ENCODE data around the gene TPI1. TPM values are rescaled to one million over a fixed set of nuclear protein-coding genes. Genes with fewer than 3 reads are reported as not detected.

The TPI1 gene
- total and polyA plus RNA-seq, 8 donors = 88.5 to 247 (median 128) TPM

DNA sequence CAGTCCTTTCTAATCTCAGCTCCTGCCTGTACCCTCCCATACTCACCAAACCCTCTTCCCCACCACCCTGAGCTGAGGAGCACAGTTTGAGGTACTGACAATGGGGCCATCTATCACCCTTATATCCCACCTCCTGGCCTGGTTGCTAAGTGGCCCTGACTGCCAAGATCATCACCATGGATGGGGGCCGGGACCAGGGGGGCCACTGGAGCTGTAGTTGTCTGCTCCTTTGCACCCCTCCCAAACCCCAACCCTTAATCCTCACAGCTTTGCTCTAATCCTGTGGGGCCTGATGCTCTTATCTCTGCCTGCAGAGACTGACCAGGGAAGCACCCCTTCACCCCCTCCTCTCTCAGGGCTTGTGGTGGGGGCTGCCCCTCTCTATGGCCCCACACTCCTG is 27.0 kb upstream of the TPI1 start:
- H3K9me3 ChIP-seq = no peaks in the 10 kb centered on the region
- no peak overlapping the region for H3K27ac ChIP-seq
- ATAC-seq = no peak
- 71 to 94% methylated on average over 1 of the region's 1 CpG for WGBS, 2 donors
- TF ChIP-seq, protein P1, sequence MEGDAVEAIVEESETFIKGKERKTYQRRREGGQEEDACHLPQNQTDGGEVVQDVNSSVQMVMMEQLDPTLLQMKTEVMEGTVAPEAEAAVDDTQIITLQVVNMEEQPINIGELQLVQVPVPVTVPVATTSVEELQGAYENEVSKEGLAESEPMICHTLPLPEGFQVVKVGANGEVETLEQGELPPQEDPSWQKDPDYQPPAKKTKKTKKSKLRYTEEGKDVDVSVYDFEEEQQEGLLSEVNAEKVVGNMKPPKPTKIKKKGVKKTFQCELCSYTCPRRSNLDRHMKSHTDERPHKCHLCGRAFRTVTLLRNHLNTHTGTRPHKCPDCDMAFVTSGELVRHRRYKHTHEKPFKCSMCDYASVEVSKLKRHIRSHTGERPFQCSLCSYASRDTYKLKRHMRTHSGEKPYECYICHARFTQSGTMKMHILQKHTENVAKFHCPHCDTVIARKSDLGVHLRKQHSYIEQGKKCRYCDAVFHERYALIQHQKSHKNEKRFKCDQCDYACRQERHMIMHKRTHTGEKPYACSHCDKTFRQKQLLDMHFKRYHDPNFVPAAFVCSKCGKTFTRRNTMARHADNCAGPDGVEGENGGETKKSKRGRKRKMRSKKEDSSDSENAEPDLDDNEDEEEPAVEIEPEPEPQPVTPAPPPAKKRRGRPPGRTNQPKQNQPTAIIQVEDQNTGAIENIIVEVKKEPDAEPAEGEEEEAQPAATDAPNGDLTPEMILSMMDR (IDR thresholded peaks at IDR 0.05) = no peak
- H3K27me3 ChIP-seq = no peaks in the 10 kb centered on the region
- intact Hi-C loops (cut with DNase I) = no loop called here
- H3K4me1 ChIP-seq = no peaks in the 10 kb centered on the region
- no peak overlapping the region for H3K4me3 ChIP-seq
- no peaks in the 10 kb centered on the region for H3K36me3 ChIP-seq
- FAIRE-seq = no peak
- DNase-seq = no peak

DNA sequence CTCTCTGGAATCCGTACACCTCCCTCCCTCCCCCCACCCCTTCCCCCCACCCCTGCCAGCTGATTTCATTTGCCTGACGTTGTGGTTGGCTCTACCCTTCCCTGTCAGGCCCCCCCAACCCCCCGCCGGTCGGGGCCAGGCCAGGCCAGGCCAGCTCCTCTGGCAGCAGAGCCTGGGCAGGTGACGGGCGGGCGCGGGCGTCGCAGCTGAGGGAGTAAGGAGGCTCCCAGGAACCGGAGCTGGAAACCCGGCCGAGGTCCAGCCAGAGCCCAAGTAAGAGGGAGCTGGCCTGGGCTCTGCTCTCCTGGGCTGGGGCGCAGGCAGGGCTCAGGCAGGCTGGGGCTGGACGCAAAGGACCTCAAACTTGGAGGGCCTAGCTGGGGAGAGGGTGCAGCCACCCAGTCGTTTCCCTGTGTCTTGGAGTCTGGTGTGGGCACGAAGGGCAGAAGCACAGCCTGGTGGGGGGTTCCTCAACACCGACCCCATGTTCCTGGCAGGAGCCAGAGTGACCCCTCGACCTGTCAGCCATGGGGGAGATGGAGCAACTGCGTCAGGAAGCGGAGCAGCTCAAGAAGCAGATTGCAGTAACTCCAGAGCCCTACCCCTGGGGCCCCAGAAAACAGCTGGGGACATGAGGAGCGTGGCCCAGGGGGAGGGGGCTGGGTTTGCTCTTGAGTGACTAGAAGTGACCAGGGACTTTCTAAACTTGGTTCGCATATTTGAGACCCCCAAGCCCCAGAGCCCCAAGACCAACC is 26.4 kb upstream of the TPI1 start, which contains the start of gene GNB3:
Gene GNB3 (plus strand): TSS at position 165 of the 755 bp plus-strand sequence. CDS start 363 bp downstream, at position 528.
- no peak for ATAC-seq
- H3K36me3 ChIP-seq = no peaks in the 10 kb centered on the region
- TF ChIP-seq, protein P1 (IDR thresholded peaks at IDR 0.05) = no peak
- H3K27me3 ChIP-seq = no peaks in the 10 kb centered on the region
- no peak within 1 kb of the TSS for H3K4me3 ChIP-seq
- no peak for DNase-seq
- no peak within 1 kb of the TSS for H3K27ac ChIP-seq
- H3K4me1 ChIP-seq = no peaks in the 10 kb centered on the region
- FAIRE-seq = no peak
- intact Hi-C loops (cut with DNase I) = no loop called here
- 75 to 81% methylated on average over 24 of the region's 24 CpGs for WGBS, 2 donors
- H3K9me3 ChIP-seq = no peaks in the 10 kb centered on the region

DNA sequence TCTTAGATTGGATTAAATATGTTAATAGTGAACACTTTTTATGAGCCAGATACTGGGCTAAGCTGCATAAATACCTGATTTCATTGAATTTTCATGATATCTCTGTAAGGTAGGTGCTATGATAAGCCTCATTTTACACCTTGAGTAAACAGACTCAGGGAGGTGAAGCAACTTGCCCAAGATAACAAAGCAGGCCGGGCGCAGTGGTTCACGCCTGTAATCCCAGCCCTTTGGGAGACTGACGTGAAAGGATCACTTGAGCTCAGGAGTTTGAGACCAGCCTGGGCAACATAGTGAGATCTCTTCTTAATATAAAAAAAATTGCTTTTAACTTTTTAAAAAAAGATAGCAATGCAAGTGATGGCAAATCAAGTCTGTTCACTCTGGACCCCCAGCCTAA is 25.3 kb upstream of the TPI1 start:
- intact Hi-C loops (cut with DNase I) = no loop called here
- DNase-seq (no peak), ATAC-seq (no peak), FAIRE-seq (no peak)
- WGBS, 2 donors = 54 to 64% methylated on average over 4 of the region's 4 CpGs
- H3K27me3 ChIP-seq = no peaks in the 10 kb centered on the region
- no peak overlapping the region for H3K4me3 ChIP-seq
- H3K9me3 ChIP-seq = no peaks in the 10 kb centered on the region
- H3K4me1 ChIP-seq = no peaks in the 10 kb centered on the region
- TF ChIP-seq, protein P1 (IDR thresholded peaks at IDR 0.05) = no peak
- H3K27ac ChIP-seq = no peak overlapping the region
- no peaks in the 10 kb centered on the region for H3K36me3 ChIP-seq

DNA sequence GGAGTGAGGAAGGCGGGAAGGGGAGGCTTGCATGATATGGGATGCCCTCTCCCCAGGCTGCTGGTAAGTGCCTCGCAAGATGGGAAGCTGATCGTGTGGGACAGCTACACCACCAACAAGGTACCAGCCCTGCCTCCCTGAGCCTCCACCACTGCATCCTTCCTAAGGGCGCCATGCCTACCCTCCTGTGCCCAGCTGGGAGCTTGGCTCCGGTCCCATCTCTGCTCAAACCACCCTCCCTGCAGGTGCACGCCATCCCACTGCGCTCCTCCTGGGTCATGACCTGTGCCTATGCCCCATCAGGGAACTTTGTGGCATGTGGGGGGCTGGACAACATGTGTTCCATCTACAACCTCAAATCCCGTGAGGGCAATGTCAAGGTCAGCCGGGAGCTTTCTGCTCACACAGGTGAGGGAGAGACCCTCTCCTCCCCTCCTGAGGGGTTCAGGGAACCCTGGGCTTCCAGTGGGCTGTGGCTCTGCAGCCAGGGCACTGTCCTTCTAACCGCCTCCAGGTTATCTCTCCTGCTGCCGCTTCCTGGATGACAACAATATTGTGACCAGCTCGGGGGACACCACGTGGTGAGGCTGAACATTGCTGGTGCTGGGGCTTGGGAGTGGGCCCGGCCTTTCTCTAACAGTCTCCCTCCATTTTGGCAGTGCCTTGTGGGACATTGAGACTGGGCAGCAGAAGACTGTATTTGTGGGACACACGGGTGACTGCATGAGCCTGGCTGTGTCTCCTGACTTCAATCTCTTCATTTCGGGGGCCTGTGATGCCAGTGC is 24.0 kb upstream of the TPI1 start:
- Histone ChIP-seq H3K27ac (no peak overlapping the region), H3K9me3 (no peaks in the 10 kb centered on the region), H3K36me3 (no peaks in the 10 kb centered on the region), H3K27me3 (no peaks in the 10 kb centered on the region), H3K4me3 (no peak overlapping the region), H3K4me1 (no peaks in the 10 kb centered on the region)
- no peak for DNase-seq
- intact Hi-C loops (cut with DNase I) = no loop called here
- no peak for ATAC-seq
- TF ChIP-seq, protein P1 (IDR thresholded peaks at IDR 0.05) = no peak
- FAIRE-seq = no peak
- WGBS, 2 donors = 74 to 80% methylated on average over 16 of the region's 16 CpGs

All from pancreas (tissue), 10 donors.